GM19463 (cell line): ENCODE results near the gene ROBO2.

Source experiments
- ATAC-seq: cut with Tn5 transposase; IDR thresholded peaks from one replicate; pipeline ENCODE4 v1.9.1; 2021; ENCODE audit warnings: mild to moderate bottlenecking, moderate library complexity; ENCODE audit not compliant: unreplicated experiment

ROBO2 gene

GRCh38 chr3:77254967-77255831, 215.3 kb downstream of the ROBO2 start:
- ATAC-seq = peak; percentile 78

DNA sequence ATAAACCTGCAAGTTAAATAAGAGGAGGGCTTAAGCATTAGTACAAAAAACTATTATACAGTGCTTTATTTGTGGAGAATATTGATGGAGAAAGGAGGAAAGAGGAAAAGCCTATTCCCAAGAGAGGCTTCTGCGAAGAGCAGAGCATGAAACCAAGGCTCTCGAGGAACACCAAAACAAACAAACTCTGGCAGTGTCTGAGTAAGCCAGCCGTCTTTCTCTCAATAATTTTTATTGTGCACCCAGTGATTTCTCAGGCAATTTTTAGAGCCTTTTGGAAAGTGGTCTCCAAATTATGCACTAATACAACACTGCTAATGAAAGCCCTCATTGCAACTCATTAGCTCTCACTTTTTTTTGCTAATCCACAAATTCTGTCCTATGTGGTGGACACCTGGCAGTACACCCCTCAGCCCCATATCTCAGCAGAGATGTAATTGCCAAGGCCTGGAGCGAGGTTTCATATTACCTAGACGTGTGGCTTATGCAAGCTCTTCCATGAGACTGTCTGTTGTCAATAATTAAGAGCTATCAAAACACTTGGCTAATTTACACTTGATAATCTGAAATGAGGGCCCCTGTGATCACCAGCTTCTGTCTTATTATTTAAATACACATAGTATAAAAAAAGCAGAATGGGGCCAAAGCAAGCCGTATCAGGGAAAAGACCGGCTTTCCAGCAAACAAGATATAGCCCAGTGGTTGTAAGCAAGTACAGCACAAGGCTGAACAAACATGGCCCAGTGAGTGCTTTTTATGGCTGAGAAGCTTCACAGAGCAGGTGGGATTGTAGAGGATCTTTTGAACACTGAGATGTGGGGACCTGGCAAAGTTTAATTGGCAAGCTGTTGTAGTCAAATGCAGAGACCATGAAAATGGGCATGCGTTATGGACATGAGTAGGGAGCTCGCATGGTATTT, 216.9 kb downstream of the ROBO2 start:
- no peak for ATAC-seq

GRCh38 chr3:77259694-77260093, 219.8 kb downstream of the ROBO2 start:
- no peak for ATAC-seq

GRCh38 chr3:77262361-77262760, 222.5 kb downstream of the ROBO2 start:
- ATAC-seq = no peak

DNA sequence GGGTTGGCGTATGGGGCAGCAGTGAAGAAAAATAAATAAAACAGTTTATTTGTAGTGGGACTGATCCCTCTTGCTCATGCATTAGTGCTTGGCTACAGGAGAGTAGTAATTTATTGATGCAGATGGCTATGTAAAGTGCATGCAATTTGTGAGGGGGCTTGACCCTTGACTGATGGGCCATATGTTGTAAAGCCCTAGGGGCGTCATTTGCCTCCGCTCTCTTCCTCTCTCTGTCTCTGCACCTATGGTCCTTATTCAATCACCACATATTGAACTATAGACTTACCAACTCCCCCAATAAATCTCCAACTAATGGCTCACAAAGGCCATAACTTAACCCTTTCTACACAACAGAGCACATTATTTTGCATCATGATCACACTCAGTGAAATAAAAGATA, 227.7 kb downstream of the ROBO2 start:
- no peak for ATAC-seq

GRCh38 chr3:77271306-77271705, 231.4 kb downstream of the ROBO2 start:
- ATAC-seq = no peak

GRCh38 chr3:77271711-77272110, 231.8 kb downstream of the ROBO2 start:
- ATAC-seq = no peak

DNA sequence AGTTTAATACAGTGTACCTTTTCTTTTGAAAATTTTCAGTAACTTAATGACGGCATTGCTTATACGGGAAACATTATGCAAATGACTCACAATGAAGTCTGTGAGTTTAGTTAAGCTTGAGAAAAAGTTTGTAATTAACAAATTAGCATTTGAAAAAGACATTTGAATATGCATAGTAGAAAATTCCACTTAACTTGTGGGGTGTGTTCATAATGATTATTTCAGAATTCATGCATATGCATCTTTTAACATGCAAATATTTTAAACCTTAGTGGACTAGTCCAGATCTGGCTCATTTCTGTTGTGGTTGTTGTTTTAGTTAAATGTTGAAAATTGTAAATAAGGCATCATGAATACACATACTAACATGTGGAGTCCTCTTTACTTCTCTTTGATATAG, 239.4 kb downstream of the ROBO2 start:
- ATAC-seq = no peak

- no peak for ATAC-seq
These were observed 241.8 kb downstream of the ROBO2 start for GRCh38 chr3:77281721-77282120.

GRCh38 chr3:77283108-77283507, 243.2 kb downstream of the ROBO2 start:
- ATAC-seq = no peak

GRCh38 chr3:77288348-77288747, 248.4 kb downstream of the ROBO2 start:
- no peak for ATAC-seq

DNA sequence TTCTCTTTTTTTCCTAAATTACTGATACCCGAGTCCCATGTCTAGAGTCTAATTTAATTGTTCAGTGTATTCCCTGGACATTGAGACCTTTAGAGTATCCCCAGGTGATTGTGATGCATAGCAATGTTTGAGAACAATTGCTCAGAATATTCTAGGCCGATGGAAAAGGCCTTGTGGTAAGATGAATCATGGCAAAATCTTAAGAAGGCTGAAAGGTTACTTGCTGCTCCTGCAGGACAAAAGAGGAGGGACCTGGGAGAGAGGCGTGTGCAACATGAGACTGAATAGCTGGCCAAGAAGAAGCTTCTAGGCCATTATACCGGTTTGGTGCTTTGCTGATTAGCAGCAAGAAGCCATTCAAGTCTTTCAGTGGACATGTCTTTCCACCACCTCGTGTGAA, 256.6 kb downstream of the ROBO2 start:
- no peak for ATAC-seq

DNA sequence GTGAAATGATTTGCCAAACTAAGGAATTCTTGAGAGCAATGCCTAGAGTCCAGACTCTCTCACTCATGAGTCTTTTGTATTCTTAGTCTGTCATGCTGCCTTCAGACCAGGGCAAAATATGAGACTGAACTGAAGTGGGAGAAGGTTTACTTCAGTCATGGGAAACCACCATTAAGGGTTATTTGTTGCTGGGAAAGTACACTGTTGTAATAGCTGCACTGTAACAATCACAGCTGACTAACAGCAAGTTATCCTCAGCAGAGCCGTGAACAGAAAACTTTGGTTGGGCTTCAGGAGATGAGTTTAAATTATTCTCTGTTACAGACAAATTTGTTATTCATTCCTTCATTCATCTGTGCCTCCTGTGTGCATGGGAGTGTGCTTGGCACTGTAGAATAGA, 258.5 kb downstream of the ROBO2 start:
- ATAC-seq = no peak

- no peak for ATAC-seq
These were observed 264.2 kb downstream of the ROBO2 start for GRCh38 chr3:77303955-77304699.

DNA sequence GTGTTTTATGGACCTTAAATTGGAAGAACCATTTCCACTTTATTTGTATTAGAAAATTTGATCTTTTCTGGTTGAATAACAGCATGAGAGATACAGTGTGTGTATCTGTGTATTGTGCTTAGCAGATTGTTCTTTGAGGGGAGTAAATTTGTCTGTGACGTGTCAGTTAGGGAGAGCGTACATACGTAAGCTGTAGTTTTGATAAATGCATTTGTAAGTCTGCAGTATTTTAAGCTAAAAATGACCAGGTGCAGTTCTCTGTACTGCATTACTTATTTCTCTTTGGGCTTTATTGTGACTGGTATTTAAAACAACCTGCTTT, 264.8 kb downstream of the ROBO2 start:
- ATAC-seq = no peak

DNA sequence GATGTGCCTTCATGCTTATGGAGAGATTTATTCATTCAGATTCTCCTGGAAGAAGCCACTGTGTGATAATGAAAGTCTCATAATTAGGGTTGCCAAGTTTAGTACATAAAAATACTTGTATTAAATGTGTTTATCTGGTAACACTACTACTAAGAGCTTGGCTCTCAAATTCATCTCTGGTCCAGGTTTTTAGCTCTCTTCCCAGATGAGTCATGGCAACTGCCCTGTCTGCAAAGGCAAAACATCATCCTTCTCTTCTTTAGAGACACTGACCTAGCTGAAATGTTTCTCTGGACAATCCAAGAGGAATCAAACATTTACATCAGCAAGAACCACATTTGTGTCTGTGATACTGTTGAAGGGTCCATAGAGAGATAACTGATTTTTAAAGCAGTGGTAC, 269.6 kb downstream of the ROBO2 start:
- no peak for ATAC-seq

GRCh38 chr3:77313843-77314242, 273.9 kb downstream of the ROBO2 start:
- no peak for ATAC-seq

DNA sequence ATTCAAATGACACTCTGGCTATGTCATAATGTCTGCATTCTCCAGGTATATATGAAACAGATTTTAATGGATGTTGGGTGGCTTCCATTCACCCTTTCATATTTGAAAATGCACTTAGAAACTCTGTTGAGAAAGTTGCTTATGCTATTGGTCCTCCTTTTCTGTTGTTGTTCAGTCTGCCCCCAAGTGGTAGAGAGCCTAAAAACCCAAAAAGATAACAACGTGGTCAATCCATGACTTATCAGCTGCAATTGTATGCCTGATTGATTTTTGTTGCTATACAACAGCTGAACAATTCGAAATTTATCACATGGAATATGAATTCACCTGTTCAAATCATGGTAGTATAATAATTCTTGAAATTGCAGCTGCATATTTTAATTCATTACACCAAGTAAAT, 279.8 kb downstream of the ROBO2 start:
- no peak for ATAC-seq

DNA sequence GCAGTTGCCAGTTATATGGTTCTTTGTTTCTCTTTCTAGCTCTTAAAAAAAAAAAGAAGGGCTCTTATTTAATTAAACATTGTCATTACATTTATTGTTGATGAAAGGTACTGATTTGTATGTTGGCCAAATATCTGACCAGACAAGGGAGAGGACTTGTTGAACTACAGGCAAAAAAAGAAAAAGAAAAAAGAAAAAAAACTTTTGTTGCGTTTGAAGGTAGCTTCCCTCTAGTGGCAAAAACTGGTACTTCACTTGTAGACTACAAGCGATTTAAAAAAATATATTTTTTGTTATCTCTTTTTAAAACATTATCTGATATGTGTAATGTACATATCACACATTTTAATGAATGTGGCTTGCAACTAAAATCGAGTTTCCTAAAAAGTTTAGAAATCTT, 280.6 kb downstream of the ROBO2 start:
- ATAC-seq = no peak

DNA sequence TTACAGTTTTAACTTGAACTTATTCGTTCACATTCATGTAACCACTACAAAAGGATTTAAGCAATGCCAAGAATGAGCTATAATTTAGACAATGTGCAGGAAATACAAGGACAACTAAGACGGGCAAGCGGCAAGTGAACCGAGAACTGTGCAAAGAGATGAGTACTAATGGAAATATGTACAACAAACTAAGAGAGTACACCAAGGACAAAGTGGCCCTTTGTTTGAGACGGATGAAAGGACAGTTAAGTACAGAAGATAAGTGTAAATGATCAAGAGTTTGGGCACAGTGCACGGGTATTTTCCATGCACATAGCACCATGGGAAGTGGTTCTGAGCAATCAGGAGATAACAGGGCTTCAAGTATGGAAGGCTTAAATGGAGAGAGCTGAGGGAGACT, 281.7 kb downstream of the ROBO2 start:
- ATAC-seq = no peak

- no peak for ATAC-seq
These were observed 283.7 kb downstream of the ROBO2 start for GRCh38 chr3:77323626-77324025.
